Stimulated activated CD8-positive, alpha-beta memory T cell treated with anti-CD3 and anti-CD28 coated beads, Interleukin-4, amount 100 ng/mL, for 24 hours (primary cell): ENCODE measurements around the gene CPT1B.
"Not testable (repeated sequence)": the region's sequence is repeated elsewhere in the genome, so short reads cannot be mapped to it uniquely, and the experiment has no call there.

Source experiments
- DNase-seq: peaks from one replicate; pipeline ENCODE4 v3.0.0-alpha.2; 2020; ENCODE audit warnings: low read depth

CPT1B gene

GRCh38 chr22:50527921-50528681, 50.1 kb downstream of the CPT1B start:
- no peak for DNase-seq

DNA sequence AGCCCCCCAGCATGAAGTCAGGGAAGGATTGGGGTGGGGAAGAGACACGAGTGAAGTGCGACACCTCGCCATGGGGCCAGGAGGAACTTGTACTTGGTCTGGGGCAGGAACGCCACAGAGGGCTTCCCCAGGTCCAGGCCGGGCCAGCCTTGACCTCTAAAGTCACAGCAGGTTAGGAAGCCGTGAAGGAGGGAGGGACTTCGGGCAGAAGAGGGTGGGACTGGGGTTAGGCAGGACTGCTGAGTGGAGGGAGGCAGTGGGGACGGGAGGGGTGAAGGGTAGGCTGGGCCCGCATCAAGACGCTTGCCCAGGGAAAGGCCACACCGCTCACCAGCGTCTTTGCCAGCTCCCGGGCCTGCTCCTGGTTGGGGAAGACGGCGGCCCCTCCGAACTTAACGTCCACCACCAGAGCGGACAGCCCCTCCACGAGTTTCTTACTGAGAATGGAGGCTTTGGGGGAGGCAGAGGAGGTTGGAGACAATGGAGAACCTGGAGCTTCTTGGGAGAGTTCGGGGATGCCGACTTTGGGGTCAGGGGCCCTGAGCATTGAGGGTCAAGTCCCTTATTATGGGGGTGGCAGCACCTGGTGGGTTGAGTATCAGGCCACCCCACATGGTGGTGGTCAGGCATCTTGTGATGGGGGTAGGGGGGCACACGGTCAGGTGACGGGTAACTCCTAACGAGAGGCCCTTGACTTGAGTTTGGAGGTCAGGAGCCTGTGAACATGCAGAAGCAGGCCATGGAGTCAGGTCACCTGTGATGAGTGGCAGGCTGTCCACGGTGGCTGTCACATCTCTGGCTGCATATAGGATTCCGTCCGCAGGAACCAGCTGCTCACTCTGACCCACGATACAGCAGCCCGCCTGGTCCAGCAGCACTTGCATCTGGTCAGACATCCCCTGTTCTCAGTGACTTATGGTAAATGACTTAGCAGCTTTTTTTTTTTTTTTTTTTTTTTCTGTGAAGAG, 51.1 kb downstream of the CPT1B start:
- no peak for DNase-seq

DNA sequence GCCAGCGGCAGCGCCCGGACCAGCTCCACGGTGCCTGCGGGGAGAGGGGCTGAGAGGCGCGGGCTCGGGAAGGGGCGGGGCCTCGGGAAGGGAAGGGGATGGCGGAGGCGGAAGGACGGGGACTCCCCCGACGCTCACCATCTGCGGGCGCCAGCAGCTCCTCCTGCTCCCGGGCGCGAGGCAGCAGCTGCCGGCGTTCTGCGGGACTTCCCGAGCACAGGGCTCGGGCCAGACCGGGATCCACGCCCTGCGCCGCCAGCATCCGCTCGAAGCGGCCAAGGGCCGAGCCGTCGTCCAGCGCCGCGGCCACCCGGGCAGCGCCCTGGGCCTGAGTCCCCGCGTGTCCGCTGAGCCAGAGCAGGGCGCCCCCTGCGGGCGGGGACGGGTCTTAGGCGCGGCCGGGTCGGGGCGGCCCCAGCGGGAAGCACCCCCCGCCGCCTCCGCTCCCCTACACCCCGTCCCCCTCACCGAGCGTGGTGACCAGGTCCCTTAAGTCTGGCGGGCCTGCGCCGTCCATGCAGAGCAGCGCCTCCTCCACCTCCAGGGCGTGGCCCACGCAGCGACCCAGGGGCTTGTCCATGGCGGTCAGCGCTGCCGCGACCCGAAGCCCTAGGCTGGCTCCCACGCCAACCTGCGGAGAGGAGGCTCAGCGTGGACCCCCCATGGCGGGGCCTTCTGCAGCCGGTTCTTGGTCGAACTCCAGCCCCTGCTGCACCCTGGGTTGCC, 52.0 kb downstream of the CPT1B start:
- peak; percentile 83 for DNase-seq

DNA sequence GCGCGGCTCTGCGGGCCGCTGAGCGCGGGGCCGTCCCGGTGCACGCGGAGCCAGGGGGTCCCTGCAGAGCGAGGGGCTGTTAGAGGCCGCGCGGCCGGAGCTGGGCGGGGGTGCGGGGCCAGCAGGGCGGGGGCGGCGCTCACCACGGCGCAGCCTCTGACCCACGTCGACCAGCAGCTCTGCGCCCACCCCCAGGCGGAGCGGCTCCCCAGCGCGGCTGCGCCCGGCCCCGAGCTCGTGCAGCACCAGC, 52.4 kb downstream of the CPT1B start:
- no peak for DNase-seq

DNA sequence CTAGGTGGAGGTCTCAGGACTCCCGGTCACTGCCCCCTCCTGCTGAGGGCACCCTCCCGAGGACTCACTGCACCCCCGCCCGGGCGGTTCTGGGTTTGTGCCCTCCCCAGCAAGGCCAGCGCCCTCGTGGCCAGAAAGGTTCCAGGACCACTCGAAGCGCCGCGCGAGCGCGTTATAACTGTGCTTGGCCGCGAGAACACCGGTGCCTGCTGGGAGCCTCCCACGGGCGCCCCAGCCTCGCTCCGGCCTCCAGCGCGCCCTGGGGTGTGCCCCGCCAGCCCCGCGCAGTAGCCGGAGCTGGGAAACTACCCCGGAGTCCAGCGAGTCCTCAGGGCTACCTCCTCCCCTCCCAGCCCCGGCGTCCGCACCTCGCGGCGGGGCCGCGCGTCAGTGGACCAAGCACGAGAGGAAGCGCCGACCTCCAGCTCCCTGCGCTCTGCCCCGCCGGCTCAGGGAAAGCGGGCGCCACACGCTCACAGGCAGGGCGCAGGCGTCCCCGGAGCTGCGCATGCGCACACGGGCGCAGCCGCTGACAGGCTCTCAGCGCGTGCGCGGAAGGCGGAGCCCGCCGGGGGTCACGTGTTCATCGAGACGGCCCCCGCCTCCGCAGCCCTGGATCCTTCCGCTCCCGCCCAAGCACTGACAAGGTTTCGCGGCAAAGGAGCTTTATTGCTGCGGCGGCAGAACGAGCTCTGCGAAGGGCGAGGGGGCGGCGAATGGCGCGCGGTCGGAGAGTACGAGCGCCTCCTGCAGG, 52.9 kb downstream of the CPT1B start, which contains the start of gene SCO2:
Gene SCO2, minus strand, starts transcription at position 495 of the 754 bp plus-strand sequence. CDS start 1,187 bp downstream, outside the sequence.
- peak; percentile 97 for DNase-seq

DNA sequence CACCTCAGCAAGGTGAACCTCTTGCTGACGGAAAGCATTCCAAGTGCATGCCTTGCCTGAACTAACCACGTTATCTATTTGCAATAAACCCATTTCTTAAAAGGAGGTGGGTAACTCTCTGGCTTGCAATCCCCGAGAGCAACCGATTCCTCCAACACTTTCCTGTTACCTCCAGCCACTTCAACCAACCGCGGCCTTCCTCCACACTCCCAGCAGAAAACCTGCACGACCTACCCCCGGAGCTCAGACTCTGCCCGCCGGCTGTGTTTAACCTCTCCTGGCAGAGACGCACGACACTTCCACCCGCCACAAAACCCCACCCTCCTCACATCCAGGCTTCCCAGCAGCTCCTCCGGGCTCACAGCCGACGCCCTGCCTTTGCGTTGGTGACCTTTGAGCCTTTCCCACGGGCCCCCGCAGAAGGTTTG, 53.5 kb downstream of the CPT1B start:
- DNase-seq, result no peak

GRCh38 chr22:50523806-50524675, 54.2 kb downstream of the CPT1B start:
- DNase-seq, result no peak

- no peak for DNase-seq
Observed at GRCh38 chr22:50523458-50523805, 54.8 kb downstream of the CPT1B start.

- DNase-seq, result no peak
Observed at GRCh38 chr22:50522806-50523438, 55.3 kb downstream of the CPT1B start.

DNA sequence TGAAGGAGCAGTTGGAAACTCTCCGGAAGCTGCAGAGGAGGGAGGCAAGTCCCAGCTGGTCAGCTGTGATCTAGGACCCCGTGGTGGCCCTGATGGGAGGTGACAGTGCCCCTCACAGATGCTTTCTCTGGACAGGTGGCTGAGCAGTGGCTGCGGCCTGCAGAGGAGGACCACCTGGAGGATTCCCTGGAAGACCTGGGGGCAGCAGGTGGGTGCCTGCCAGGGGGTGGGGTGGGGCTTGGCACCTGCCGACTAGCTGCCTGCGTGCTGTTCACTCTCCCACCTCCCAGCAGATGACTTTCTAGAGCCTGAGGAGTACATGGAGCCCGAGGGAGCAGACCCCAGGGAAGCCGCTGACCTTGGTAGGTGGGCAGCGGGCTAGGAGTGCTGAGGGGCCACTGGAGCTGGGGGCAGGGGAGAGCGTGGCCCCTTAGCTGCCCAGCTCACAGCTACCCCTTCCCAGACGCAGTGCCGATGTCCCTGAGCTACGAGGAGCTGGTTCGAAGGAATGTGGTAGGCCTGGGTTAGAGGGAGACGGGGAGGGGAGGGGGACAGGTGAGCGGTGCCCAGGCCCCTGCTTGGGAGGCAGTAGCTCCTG, 55.9 kb downstream of the CPT1B start:
- DNase-seq, result no peak

DNA sequence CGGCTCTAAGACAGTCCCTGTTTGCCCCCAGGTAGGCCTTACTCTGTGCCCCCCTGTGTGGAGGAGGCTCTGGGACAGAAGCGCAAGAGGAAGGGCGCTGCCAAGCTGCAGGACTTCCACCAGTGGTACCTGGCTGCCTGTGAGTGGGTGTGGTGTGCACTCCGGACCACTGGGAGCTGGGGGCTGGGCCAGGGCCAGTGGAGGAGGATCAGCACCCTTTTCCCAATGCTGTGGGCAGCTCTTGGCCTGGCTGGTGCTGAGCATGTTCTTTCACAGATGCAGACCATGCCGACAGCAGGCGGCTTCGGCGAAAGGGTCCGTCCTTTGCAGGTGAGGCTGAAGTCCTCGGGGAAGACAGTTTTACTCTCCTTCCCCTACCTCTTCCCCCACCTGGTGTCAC, 56.5 kb downstream of the CPT1B start:
- no peak for DNase-seq

- DNase-seq, result no peak
Observed at GRCh38 chr22:50520826-50521453, 57.3 kb downstream of the CPT1B start.

DNA sequence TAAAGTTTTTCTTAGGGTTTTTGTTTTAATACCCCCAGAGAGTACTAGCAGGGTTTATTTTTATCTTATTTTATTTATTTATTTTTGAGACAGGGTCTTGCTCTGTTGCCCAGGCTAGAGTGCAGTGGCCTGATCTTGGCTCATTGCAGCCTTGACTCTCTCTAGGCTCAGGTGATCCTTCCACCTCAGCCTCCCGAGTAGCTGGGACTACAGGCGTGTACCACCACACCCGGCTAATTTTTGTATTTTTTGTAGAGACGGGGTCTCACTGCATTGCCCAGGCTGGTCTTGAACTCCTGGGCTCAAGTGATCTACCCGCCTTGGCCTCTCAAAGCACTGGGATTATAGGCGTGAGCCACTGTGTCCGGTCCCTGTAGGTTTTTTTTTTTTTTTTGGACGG, 58.0 kb downstream of the CPT1B start:
- DNase-seq, result not testable (repeated sequence)

DNA sequence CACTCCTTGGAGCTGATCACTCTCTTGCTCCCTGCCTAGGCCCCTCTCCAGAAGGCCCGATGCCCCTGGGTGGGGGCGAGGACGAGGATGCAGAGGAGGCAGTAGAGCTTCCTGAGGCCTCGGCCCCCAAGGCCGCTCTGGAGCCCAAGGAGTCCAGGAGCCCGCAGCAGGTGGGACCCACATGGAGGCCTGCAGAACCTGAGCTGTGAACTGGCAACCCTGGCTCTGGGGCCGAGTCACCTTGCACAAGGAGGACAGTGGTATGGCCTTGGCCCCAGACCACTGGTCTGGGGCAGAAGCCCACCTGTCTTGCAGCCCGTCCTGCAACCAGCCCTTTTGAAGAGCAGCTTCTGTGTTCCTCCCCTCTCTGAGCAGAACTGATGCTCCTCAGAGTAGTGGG, 59.1 kb downstream of the CPT1B start:
- DNase-seq, result no peak
